GM12878 (cell line): ENCODE results near the gene PPRC1.

ENCODE experiments used
- CHD2 ChIP-seq: IDR thresholded peaks from 2 replicates; pipeline ENCODE4 v1.6.1; 2011; ENCODE audit warnings: low read depth, low read length, improper control_type of control experiment, borderline replicate concordance
- CHD4 ChIP-seq: fragments of 200-600 bp; sonication (generic); IDR thresholded peaks from 2 replicates; pipeline ENCODE4 v1.6.1; 2016; ENCODE audit warnings: mild to moderate bottlenecking
- EP300 ChIP-seq, 2 experiments: fragments of 150-350 bp in 1 of 2; IDR thresholded peaks; 2 replicates each; pipeline ENCODE4 v1.6.1; 2011 to 2012; ENCODE audit warnings: low read depth in 2 of 2, low read length in 2 of 2, borderline replicate concordance in 1 of 2, improper control_type of control experiment in 1 of 2, inconsistent platforms in 1 of 2; ENCODE audit not compliant: control insufficient read depth in 1 of 2
- EZH2 ChIP-seq: IDR thresholded peaks from 2 replicates; pipeline ENCODE4 v1.6.1; 2012; ENCODE audit warnings: low read depth, mild to moderate bottlenecking, control low read depth, inconsistent platforms, low read length, borderline replicate concordance; ENCODE audit not compliant: control insufficient read depth
- KLF5 ChIP-seq: fragments of 450-650 bp; IDR thresholded peaks from 2 replicates; pipeline ENCODE4 v1.6.1; 2014; ENCODE audit warnings: mild to moderate bottlenecking; ENCODE audit not compliant: partially characterized antibody
- POLR2A ChIP-seq: IDR thresholded peaks from 2 replicates; pipeline ENCODE4 v1.6.1; 2011; ENCODE audit warnings: low read depth, mild to moderate bottlenecking, low read length
- RBBP5 ChIP-seq: fragments of 200-600 bp; sonication (generic); conservative IDR thresholded peaks from 2 replicates; pipeline ENCODE4 v1.6.1; 2016
- ZNF274 ChIP-seq: IDR thresholded peaks from one replicate; pipeline ENCODE4 v1.8.0; 2011; ENCODE audit not compliant: insufficient read length, insufficient read depth
- ZZZ3 ChIP-seq: IDR thresholded peaks from 2 replicates; pipeline ENCODE4 v1.6.1; 2011; ENCODE audit warnings: low read depth; ENCODE audit not compliant: control insufficient read depth, insufficient read length
- TF ChIP-seq, protein P1 (sequence below), 3 experiments: IDR thresholded peaks in 2 of 3; conservative IDR thresholded peaks in 1 of 3; 2 replicates each; pipeline ENCODE4 v1.5.1; 2011; ENCODE audit warnings: low read depth in 3 of 3, low read length in 3 of 3, mild to moderate bottlenecking in 3 of 3, control low read depth in 2 of 3, moderate library complexity in 2 of 3, inconsistent platforms in 1 of 3, mixed read lengths in 1 of 3; ENCODE audit not compliant: control insufficient read depth in 2 of 3, insufficient read depth in 1 of 3; ENCODE audit errors: extremely low read depth in 1 of 3
- TF ChIP-seq, protein P2 (sequence below): IDR thresholded peaks from 2 replicates; pipeline ENCODE4 v1.6.1; 2012; ENCODE audit warnings: low read depth, low read length, improper control_type of control experiment
- TF ChIP-seq, protein P3 (sequence below): IDR thresholded peaks from 2 replicates; pipeline ENCODE4 v1.6.1; 2011; ENCODE audit warnings: low read depth, low read length, improper control_type of control experiment, borderline replicate concordance
- TF ChIP-seq, protein P4 (sequence below): fragments of 450-650 bp; formaldehyde crosslinking; IDR thresholded peaks from 2 replicates; pipeline ENCODE4 v1.5.0; 2022; ENCODE audit warnings: mild to moderate bottlenecking, missing genetic modification characterization

DNA sequence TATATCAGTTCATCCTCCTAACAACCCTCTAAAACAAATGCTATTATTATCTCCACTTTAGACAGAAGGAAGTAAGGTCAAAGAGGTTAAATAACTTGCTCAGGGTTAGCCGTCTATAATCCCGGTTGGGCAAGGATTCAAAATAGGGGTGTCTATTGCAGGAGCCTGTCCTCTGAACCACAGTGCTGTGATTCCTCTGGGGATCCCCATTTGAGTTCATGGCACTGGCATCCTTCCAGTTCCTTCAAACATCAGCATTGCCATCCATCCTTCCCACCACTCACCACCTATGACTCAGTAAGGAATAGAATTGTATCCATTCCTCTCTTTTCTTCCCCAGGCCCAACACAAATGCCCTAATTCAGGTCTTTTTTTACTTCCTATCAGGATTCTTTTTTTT is 42.1 kb upstream of the PPRC1 start:
- TF ChIP-seq, protein P1, sequence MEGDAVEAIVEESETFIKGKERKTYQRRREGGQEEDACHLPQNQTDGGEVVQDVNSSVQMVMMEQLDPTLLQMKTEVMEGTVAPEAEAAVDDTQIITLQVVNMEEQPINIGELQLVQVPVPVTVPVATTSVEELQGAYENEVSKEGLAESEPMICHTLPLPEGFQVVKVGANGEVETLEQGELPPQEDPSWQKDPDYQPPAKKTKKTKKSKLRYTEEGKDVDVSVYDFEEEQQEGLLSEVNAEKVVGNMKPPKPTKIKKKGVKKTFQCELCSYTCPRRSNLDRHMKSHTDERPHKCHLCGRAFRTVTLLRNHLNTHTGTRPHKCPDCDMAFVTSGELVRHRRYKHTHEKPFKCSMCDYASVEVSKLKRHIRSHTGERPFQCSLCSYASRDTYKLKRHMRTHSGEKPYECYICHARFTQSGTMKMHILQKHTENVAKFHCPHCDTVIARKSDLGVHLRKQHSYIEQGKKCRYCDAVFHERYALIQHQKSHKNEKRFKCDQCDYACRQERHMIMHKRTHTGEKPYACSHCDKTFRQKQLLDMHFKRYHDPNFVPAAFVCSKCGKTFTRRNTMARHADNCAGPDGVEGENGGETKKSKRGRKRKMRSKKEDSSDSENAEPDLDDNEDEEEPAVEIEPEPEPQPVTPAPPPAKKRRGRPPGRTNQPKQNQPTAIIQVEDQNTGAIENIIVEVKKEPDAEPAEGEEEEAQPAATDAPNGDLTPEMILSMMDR (IDR thresholded peaks at IDR 0.05 in 2 of 3, conservative IDR thresholded peaks at IDR 0.05 in 1 of 3; ENCODE audit: control insufficient read depth in 2 of 3, extremely low read depth in 1 of 3, insufficient read depth in 1 of 3, low read depth in 3 of 3, low read length in 3 of 3) = no peak
- TF ChIP-seq CHD4 (no peak), CHD2 (no peak), EZH2 (no peak), ZZZ3 (no peak), KLF5 (no peak), POLR2A (no peak), EP300 (IDR thresholded peaks at IDR 0.05; ENCODE audit: borderline replicate concordance in 1 of 2, control insufficient read depth in 1 of 2, low read depth in 2 of 2, low read length in 2 of 2) (no peak), ZNF274 (no peak), RBBP5 (no peak)
- TF ChIP-seq, protein P2, sequence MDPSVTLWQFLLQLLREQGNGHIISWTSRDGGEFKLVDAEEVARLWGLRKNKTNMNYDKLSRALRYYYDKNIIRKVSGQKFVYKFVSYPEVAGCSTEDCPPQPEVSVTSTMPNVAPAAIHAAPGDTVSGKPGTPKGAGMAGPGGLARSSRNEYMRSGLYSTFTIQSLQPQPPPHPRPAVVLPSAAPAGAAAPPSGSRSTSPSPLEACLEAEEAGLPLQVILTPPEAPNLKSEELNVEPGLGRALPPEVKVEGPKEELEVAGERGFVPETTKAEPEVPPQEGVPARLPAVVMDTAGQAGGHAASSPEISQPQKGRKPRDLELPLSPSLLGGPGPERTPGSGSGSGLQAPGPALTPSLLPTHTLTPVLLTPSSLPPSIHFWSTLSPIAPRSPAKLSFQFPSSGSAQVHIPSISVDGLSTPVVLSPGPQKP = no peak
- TF ChIP-seq, protein P3, sequence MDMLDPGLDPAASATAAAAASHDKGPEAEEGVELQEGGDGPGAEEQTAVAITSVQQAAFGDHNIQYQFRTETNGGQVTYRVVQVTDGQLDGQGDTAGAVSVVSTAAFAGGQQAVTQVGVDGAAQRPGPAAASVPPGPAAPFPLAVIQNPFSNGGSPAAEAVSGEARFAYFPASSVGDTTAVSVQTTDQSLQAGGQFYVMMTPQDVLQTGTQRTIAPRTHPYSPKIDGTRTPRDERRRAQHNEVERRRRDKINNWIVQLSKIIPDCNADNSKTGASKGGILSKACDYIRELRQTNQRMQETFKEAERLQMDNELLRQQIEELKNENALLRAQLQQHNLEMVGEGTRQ = no peak
- TF ChIP-seq, protein P4, sequence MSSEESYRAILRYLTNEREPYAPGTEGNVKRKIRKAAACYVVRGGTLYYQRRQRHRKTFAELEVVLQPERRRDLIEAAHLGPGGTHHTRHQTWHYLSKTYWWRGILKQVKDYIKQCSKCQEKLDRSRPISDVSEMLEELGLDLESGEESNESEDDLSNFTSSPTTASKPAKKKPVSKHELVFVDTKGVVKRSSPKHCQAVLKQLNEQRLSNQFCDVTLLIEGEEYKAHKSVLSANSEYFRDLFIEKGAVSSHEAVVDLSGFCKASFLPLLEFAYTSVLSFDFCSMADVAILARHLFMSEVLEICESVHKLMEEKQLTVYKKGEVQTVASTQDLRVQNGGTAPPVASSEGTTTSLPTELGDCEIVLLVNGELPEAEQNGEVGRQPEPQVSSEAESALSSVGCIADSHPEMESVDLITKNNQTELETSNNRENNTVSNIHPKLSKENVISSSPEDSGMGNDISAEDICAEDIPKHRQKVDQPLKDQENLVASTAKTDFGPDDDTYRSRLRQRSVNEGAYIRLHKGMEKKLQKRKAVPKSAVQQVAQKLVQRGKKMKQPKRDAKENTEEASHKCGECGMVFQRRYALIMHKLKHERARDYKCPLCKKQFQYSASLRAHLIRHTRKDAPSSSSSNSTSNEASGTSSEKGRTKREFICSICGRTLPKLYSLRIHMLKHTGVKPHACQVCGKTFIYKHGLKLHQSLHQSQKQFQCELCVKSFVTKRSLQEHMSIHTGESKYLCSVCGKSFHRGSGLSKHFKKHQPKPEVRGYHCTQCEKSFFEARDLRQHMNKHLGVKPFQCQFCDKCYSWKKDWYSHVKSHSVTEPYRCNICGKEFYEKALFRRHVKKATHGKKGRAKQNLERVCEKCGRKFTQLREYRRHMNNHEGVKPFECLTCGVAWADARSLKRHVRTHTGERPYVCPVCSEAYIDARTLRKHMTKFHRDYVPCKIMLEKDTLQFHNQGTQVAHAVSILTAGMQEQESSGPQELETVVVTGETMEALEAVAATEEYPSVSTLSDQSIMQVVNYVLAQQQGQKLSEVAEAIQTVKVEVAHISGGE (CRISPR knock-in tag) = no peak
